OCI-LY1 (cell line): ENCODE data around the gene SMTNL1.

ENCODE experiments used
- EZH2 ChIP-seq: fragments of 200-600 bp; sonication (generic), shearing (Covaris generic); IDR thresholded peaks from 2 replicates; pipeline ENCODE4 v1.8.0; 2017; ENCODE audit warnings: borderline replicate concordance, mixed run types, mild to moderate bottlenecking, antibody characterized with exemption, low read length, moderate library complexity, mixed read lengths
- TF ChIP-seq, protein P1 (sequence below): fragments of 200-600 bp; sonication (generic), shearing (Covaris generic); IDR thresholded peaks from 2 replicates; pipeline ENCODE4 v1.5.1; 2017; ENCODE audit warnings: mild to moderate bottlenecking, antibody characterized with exemption, low read length, moderate library complexity, mixed read lengths

DNA sequence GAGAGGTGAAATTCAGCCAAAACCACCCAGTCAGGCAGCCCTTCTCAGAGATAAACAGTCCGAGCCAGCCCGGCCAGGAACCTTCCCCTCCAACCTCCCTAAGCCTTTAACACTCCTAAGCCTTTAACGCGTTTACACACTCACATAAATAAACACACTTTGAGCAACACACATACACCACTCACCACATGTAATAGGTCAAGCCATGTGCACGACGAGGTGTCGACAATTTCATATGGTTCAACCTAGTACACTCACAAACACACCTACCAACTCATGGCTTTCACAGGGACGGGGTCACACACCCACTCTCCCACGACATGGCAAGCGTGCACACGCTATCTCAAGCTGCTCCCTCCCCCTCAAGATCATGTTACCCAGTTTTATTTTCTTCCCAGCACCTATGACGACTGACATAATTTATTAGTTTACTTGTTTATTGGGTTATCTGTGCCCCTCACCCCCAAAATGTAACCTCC, 37.4 kb upstream of the SMTNL1 start:
- TF ChIP-seq, protein P1, sequence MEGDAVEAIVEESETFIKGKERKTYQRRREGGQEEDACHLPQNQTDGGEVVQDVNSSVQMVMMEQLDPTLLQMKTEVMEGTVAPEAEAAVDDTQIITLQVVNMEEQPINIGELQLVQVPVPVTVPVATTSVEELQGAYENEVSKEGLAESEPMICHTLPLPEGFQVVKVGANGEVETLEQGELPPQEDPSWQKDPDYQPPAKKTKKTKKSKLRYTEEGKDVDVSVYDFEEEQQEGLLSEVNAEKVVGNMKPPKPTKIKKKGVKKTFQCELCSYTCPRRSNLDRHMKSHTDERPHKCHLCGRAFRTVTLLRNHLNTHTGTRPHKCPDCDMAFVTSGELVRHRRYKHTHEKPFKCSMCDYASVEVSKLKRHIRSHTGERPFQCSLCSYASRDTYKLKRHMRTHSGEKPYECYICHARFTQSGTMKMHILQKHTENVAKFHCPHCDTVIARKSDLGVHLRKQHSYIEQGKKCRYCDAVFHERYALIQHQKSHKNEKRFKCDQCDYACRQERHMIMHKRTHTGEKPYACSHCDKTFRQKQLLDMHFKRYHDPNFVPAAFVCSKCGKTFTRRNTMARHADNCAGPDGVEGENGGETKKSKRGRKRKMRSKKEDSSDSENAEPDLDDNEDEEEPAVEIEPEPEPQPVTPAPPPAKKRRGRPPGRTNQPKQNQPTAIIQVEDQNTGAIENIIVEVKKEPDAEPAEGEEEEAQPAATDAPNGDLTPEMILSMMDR = no peak
- no peak for TF ChIP-seq EZH2
